BLaER1 treated with 17β-estradiol and CSF1 and Interleukin-3, amounts not matched to agents 10 nM and 100 nM (cell line): Measurements from ENCODE around the gene XAGE3.

Source experiments
- H3K27ac ChIP-seq, 11 experiments: shearing (Covaris generic); formaldehyde crosslinking; 2 replicates each; pipeline ENCODE4 v1.8.1; 2022
- H3K27me3 ChIP-seq, 11 experiments: shearing (Covaris generic); formaldehyde crosslinking; 2 replicates each; pipeline ENCODE4 v1.8.1; 2022
- H3K36me3 ChIP-seq, 11 experiments: shearing (Covaris generic); formaldehyde crosslinking; 2 replicates each; pipeline ENCODE4 v1.8.1; 2022
- H3K4me1 ChIP-seq, 10 experiments: shearing (Covaris generic); formaldehyde crosslinking; 2 replicates each; pipeline ENCODE4 v1.8.1; 2022
- H3K4me2 ChIP-seq, 11 experiments: shearing (Covaris generic); formaldehyde crosslinking; 2 replicates each; pipeline ENCODE4 v1.8.1; 2022
- H3K4me3 ChIP-seq, 10 experiments: shearing (Covaris generic); formaldehyde crosslinking; 2 replicates each; pipeline ENCODE4 v1.8.1; 2022
- H3K9ac ChIP-seq, 11 experiments: shearing (Covaris generic); formaldehyde crosslinking; 2 replicates each; pipeline ENCODE4 v1.8.1; 2022
- H3K9me3 ChIP-seq, 11 experiments: shearing (Covaris generic); formaldehyde crosslinking; replicated peaks in 1 of 11; 2 replicates each; pipeline ENCODE4 v1.8.1; 2022
- H4K20me1 ChIP-seq, 11 experiments: shearing (Covaris generic); formaldehyde crosslinking; 2 replicates each; pipeline ENCODE4 v1.8.1; 2022
- Cebpa-rat ChIP-seq, 11 experiments: shearing (Covaris generic); IDR thresholded peaks; 2 replicates each; pipeline ENCODE4 v1.8.1; 2022

The XAGE3 gene

DNA sequence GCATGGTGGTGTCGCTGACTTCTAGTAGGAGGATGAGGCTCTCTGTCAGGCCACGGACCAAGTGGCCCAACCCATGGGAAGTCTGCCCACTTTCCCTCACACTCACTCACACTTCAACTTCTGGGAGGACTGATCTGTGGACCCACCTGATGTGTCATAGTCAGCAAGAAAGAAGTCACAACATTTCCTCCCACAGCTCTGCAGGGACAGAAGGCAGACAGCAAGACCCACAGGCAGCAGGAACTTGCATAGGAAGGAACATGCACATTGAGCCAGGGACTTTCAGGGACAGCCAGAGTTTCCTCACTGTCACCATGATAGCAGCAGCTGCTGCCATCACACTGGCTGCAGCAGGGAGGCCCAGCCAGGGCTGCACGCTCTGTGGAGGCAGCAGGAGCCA lies 37.3 kb downstream of the XAGE3 start:
- Histone ChIP-seq H3K27ac (no peak overlapping the region), H3K4me2 (no peak overlapping the region), H3K9ac (no peak overlapping the region), H3K9me3 (peaks cover 14 to 58% (median 37%) of the 10 kb centered on the region in 11 experiments; a peak in 21 of 22 replicates), H3K27me3 (peaks cover 48 to 77% (median 72%) of the 10 kb centered on the region in 11 experiments; a peak in 21 of 22 replicates), H3K4me1 (no peaks in the 10 kb centered on the region), H4K20me1 (peaks cover 0 to 4% (median 0%) of the 10 kb centered on the region in 11 experiments; a peak in 2 of 22 replicates), H3K4me3 (no peak overlapping the region), H3K36me3 (no peaks in the 10 kb centered on the region)
- TF ChIP-seq Cebpa-rat (IDR thresholded peaks at IDR 0.05): no peak

DNA sequence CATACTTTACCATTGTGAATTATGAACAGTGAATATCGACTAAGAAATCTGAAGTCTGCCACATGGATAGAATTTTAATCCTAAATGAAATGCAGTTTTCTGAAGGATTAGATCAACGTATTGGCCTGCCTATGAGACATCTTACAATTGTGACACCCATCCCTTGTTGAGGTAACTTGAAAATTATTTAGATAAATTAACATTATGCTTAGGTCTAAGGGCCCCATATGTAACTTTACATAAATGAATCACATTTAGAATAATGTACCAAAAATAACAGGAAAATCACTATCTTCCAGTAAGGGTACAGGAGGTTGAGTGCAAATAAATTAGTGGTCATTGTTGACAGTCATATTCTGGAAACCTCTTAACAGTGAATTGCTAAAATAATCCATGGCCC lies 43.3 kb downstream of the XAGE3 start:
- Histone ChIP-seq H3K4me2 (no peak overlapping the region), H3K9ac (no peak overlapping the region), H3K27ac (no peak overlapping the region), H3K4me3 (no peak overlapping the region), H3K27me3 (peaks cover 56 to 79% (median 74%) of the 10 kb centered on the region in 11 experiments), H3K4me1 (no peaks in the 10 kb centered on the region), H3K36me3 (no peaks in the 10 kb centered on the region), H3K9me3 (peaks cover 0 to 22% (median 15%) of the 10 kb centered on the region in 11 experiments; a peak in 17 of 22 replicates), H4K20me1 (peaks cover 0 to 4% (median 0%) of the 10 kb centered on the region in 11 experiments; a peak in 1 of 22 replicates)
- TF ChIP-seq Cebpa-rat (IDR thresholded peaks at IDR 0.05): no peak

DNA sequence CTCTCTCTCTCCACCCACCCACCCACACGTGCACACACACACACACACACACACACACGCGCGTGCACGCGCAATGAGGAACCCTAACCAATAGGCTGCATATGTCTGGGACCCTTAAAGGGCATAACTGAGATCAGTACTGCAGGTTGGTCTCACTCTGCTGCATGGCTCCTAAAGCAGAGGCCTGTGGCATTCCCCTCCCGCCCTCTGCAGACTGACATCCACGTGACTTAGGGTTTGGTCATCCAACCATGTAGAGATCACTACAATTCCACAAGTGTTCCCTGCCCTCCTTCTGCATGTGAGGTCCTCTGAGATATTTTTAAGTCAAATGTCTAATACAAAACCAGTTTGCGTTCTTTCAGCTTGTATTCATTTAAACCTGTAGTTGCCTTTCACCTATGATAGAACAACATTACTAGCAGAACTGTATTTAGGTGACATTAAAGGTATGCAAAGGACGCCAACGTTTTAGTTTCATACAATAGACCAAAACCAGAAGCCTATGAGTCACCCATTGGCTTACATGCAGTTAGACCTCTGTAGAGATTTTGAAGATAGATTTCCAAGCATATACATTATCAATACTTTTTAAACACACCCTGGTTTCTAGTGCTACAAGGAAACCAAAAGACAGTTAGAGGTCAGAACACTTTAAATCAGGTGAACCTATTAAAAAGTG lies 46.7 kb downstream of the XAGE3 start:
- TF ChIP-seq Cebpa-rat (IDR thresholded peaks at IDR 0.05): no peak
- Histone ChIP-seq H3K27me3 (peaks cover 78 to 93% (median 91%) of the 10 kb centered on the region in 11 experiments), H3K4me3 (no peak overlapping the region), H3K9me3 (no peaks in the 10 kb centered on the region), H3K27ac (no peak overlapping the region), H4K20me1 (peaks cover 0 to 4% (median 0%) of the 10 kb centered on the region in 11 experiments; a peak in 3 of 22 replicates), H3K4me1 (no peaks in the 10 kb centered on the region), H3K9ac (no peak overlapping the region), H3K36me3 (no peaks in the 10 kb centered on the region), H3K4me2 (no peak overlapping the region)

DNA sequence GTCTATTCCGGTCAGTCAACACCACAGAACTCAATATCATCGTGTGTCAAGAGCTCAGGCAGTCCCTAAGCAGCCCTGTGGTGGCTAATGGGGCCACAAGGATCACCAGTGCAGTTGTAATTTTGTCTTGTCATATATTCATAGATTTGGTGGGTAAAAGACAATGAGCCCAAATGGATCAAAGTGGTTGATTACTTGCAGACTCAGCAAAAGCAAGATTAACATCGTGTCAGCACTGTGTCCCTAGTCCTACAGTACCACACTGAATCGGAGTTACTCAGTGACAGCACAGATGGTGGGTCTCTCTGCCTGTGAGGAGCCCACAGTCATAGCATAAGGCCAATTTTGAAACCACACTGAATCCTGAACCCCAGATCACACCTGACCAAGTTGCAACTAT lies 48.1 kb downstream of the XAGE3 start:
- H3K27me3 ChIP-seq: peaks cover 85 to 100% (median 99%) of the 10 kb centered on the region in 11 experiments
- no peaks in the 10 kb centered on the region for H3K4me1 ChIP-seq
- H3K4me3 ChIP-seq: no peak overlapping the region
- H3K4me2 ChIP-seq: no peak overlapping the region
- no peaks in the 10 kb centered on the region for H3K9me3 ChIP-seq
- TF ChIP-seq Cebpa-rat (IDR thresholded peaks at IDR 0.05): no peak
- no peak overlapping the region for H3K27ac ChIP-seq
- no peaks in the 10 kb centered on the region for H3K36me3 ChIP-seq
- H3K9ac ChIP-seq: no peak overlapping the region
- peaks cover 0 to 4% (median 0%) of the 10 kb centered on the region in 11 experiments; a peak in 3 of 22 replicates for H4K20me1 ChIP-seq
